A549 (cell line): ENCODE results near the gene DERA.

Source experiments
- CHD2 ChIP-seq: fragments of 150-350 bp; IDR thresholded peaks from 2 replicates; pipeline ENCODE4 v1.6.1; 2014; ENCODE audit warnings: low read length; ENCODE audit not compliant: partially characterized antibody
- CTCF ChIP-seq: fragments of >200 bp; sonication (Bioruptor Twin); formaldehyde crosslinking; IDR thresholded peaks from 3 replicates; pipeline ENCODE4 v1.5.1; 2016
- JUN ChIP-seq, 2 experiments: fragments of >200 bp; sonication (Bioruptor Twin); formaldehyde crosslinking; IDR thresholded peaks; 2 replicates in 1 of 2; 3 replicates in 1 of 2; pipeline ENCODE4 v1.6.1; 2016 to 2017
- MAX ChIP-seq: IDR thresholded peaks from 2 replicates; pipeline ENCODE4 v1.6.1; 2012
- POLR2A ChIP-seq: IDR thresholded peaks from 2 replicates; pipeline ENCODE4 v1.6.1; 2012; ENCODE audit warnings: mild to moderate bottlenecking, low read length
- RNF2 ChIP-seq: fragments of 200-600 bp; sonication (generic); IDR thresholded peaks from 2 replicates; pipeline ENCODE4 v1.6.1; 2016; ENCODE audit warnings: low read depth, mild to moderate bottlenecking, antibody characterized with exemption, moderate library complexity, borderline replicate concordance

GRCh38 chr12:16036073-16036472, 124.9 kb downstream of the DERA start:
- TF ChIP-seq CTCF (no peak), POLR2A (no peak), CHD2 (no peak), MAX (no peak), JUN (IDR thresholded peaks at IDR 0.05) (no peak), RNF2 (no peak)
